Upper lobe of left lung (tissue), 4 donors: ENCODE results near the gene YARS2.

Experiments used
- EP300 ChIP-seq, 4 donors: sonication (generic); formaldehyde crosslinking; IDR thresholded peaks; one replicate each; pipeline ENCODE4 v1.5.1; 2017; ENCODE audit warnings: antibody characterized with exemption in 4 of 4, control low read depth in 2 of 4
- POLR2A ChIP-seq, 4 donors: fragments of 450-650 bp; IDR thresholded peaks; one replicate each; pipeline ENCODE4 v1.5.1; 2016 to 2017; ENCODE audit warnings: antibody characterized with exemption in 4 of 4, mild to moderate bottlenecking in 2 of 4
- POLR2AphosphoS5 ChIP-seq, 2 donors: sonication (generic); formaldehyde crosslinking; IDR thresholded peaks; one replicate each; pipeline ENCODE4 v1.5.1; 2017; ENCODE audit warnings: antibody characterized with exemption in 2 of 2
- TF ChIP-seq, protein P1 (sequence below), 6 experiments: fragments of 450-650 bp in 4 of 6; fragments of 200-600 bp in 2 of 6; sonication (generic) in 2 of 6; IDR thresholded peaks; one replicate each; pipeline ENCODE4 v1.5.1; 2016 to 2019; ENCODE audit warnings: antibody characterized with exemption in 6 of 6

DNA sequence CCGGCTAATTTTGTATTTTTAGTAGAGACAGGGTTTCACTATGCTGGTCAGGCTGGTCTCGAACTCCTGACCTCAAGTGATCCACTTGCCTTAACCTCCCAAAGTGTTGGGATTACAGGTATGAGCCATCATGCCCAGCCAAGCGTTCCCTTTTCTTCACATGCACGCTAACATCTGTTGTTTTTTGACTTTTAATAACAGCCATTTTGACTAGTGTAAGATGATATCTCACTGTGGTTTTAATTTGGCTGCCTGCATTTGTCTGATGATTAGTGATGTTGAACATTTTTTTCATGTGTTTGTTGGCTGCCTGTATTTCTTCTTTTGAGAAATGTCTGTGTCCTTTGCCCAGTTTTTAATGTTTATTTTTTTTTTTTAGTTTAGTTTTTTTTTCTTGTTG, 10.2 kb upstream of the YARS2 start:
- TF ChIP-seq POLR2AphosphoS5 (IDR thresholded peaks at IDR 0.05) (no peak), POLR2A (IDR thresholded peaks at IDR 0.05) (no peak), EP300 (IDR thresholded peaks at IDR 0.05) (no peak)
- TF ChIP-seq, protein P1, sequence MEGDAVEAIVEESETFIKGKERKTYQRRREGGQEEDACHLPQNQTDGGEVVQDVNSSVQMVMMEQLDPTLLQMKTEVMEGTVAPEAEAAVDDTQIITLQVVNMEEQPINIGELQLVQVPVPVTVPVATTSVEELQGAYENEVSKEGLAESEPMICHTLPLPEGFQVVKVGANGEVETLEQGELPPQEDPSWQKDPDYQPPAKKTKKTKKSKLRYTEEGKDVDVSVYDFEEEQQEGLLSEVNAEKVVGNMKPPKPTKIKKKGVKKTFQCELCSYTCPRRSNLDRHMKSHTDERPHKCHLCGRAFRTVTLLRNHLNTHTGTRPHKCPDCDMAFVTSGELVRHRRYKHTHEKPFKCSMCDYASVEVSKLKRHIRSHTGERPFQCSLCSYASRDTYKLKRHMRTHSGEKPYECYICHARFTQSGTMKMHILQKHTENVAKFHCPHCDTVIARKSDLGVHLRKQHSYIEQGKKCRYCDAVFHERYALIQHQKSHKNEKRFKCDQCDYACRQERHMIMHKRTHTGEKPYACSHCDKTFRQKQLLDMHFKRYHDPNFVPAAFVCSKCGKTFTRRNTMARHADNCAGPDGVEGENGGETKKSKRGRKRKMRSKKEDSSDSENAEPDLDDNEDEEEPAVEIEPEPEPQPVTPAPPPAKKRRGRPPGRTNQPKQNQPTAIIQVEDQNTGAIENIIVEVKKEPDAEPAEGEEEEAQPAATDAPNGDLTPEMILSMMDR (IDR thresholded peaks at IDR 0.05), result no peak
